HG02973 (cell line): Measurements from ENCODE around the gene SLC27A1.
"Not testable (repeated sequence)": the region's sequence is repeated elsewhere in the genome, so short reads cannot be mapped to it uniquely, and the experiment has no call there.

Experiments used
- ATAC-seq: cut with Tn5 transposase; IDR thresholded peaks from one replicate; pipeline ENCODE4 v1.9.1; 2021; ENCODE audit warnings: moderate library complexity; ENCODE audit not compliant: unreplicated experiment

Gene SLC27A1

GRCh38 chr19:17538684-17539237 is 68.4 kb downstream of the SLC27A1 start:
- no peak for ATAC-seq

GRCh38 chr19:17539238-17540117 is 69.2 kb downstream of the SLC27A1 start:
- ATAC-seq: peak; percentile 72

GRCh38 chr19:17540174-17540573 is 69.8 kb downstream of the SLC27A1 start:
- ATAC-seq: peak; percentile 11

GRCh38 chr19:17541184-17541759 is 70.9 kb downstream of the SLC27A1 start:
- no peak for ATAC-seq

GRCh38 chr19:17542042-17542441 is 71.7 kb downstream of the SLC27A1 start:
- no peak for ATAC-seq

GRCh38 chr19:17542793-17543582 is 72.7 kb downstream of the SLC27A1 start:
- ATAC-seq: no peak

GRCh38 chr19:17543986-17544385 is 73.7 kb downstream of the SLC27A1 start:
- ATAC-seq: no peak

- ATAC-seq: no peak
Observed at GRCh38 chr19:17544418-17544817, 74.1 kb downstream of the SLC27A1 start.

GRCh38 chr19:17548145-17548544 is 77.8 kb downstream of the SLC27A1 start:
- no peak for ATAC-seq

- ATAC-seq: no peak
Observed at GRCh38 chr19:17549085-17549740, 78.9 kb downstream of the SLC27A1 start.

- no peak for ATAC-seq
Observed at GRCh38 chr19:17550076-17550667, 79.8 kb downstream of the SLC27A1 start.

- ATAC-seq: not testable (repeated sequence)
Observed at GRCh38 chr19:17552735-17553134, 82.4 kb downstream of the SLC27A1 start.

GRCh38 chr19:17553256-17553655 is 82.9 kb downstream of the SLC27A1 start:
- no peak for ATAC-seq

- peak; percentile 15 for ATAC-seq
Observed at GRCh38 chr19:17554968-17555479, 84.7 kb downstream of the SLC27A1 start.

GRCh38 chr19:17555480-17555928 is 85.2 kb downstream of the SLC27A1 start, which contains the start of gene COLGALT1:
Gene COLGALT1, plus strand, starts transcription at chr19:17555649. Its CDS starts 65 bp downstream, at chr19:17555714.
- peak; percentile 85 for ATAC-seq
